ENCODE results near the gene SETD1B.

Gene SETD1B

GRCh38 chr12:121800694-121801594 lies 2.9 kb upstream of the SETD1B start:
- peaks cover 5% of the 10 kb centered on the region for H3K79me1 ChIP-seq (ENCODE audit: low read length)
- H3K36me3 ChIP-seq (ENCODE audit: control insufficient read depth, insufficient read depth, low read length): no peaks in the 10 kb centered on the region
- peak overlapping the region; percentile 100 for H3K4ac ChIP-seq (ENCODE audit: low read depth, low read length)
- H3K4me2 ChIP-seq (ENCODE audit: low read length): peak overlapping the region; percentile 90
- no CpG with 5 or more reads among the region's 86 CpGs for WGBS (ENCODE audit: extremely low coverage, insufficient coverage, low lambda C conversion rate)
- H3K79me2 ChIP-seq (ENCODE audit: control insufficient read depth, insufficient read depth, low read length): peaks cover 53% of the 10 kb centered on the region
- H3K23ac ChIP-seq (ENCODE audit: low read length): peak overlapping the region; percentile 74
- H4K5ac ChIP-seq (ENCODE audit: low read length): no peak overlapping the region
- H3K27ac ChIP-seq (ENCODE audit: low read depth, low read length): peak overlapping the region; percentile 100
- peak overlapping the region; percentile 91 for H2BK5ac ChIP-seq (ENCODE audit: low read length)
- peak overlapping the region; percentile 98 for H2BK120ac ChIP-seq (ENCODE audit: low read depth, low read length)
- H2AK5ac ChIP-seq (ENCODE audit: low read length): peak overlapping the region; percentile 54
- peak overlapping the region; percentile 98 for H4K8ac ChIP-seq (ENCODE audit: low read depth, low read length)
- peak overlapping the region; percentile 99 for H3K9ac ChIP-seq (ENCODE audit: low read length)
- peak; percentile 83 for DNase-seq
- H3K56ac ChIP-seq (ENCODE audit: low read length): peak overlapping the region; percentile 97
- H3K18ac ChIP-seq (ENCODE audit: low read length): peak overlapping the region; percentile 100
- H2BK15ac ChIP-seq (replicated peaks; ENCODE audit: low read depth): peak overlapping the region; percentile 75
- H3K4me1 ChIP-seq (ENCODE audit: control insufficient read depth, low read depth, low read length): peaks cover 14% of the 10 kb centered on the region
- peak overlapping the region; percentile 79 for H3K4me3 ChIP-seq (ENCODE audit: low read length)
- H3K27me3 ChIP-seq (ENCODE audit: insufficient read depth, low read length, poor library complexity): no peaks in the 10 kb centered on the region

- Histone ChIP-seq H3K4me1 (ENCODE audit: control insufficient read depth, low read depth, low read length) (peaks cover 14% of the 10 kb centered on the region), H2BK5ac (ENCODE audit: low read length) (peak overlapping the region; percentile 91), H3K79me1 (ENCODE audit: low read length) (peaks cover 1% of the 10 kb centered on the region)
Measured at GRCh38 chr12:121801595-121802484, 2.0 kb upstream of the SETD1B start.

GRCh38 chr12:121802485-121802842 lies 1.3 kb upstream of the SETD1B start:
- WGBS (ENCODE audit: extremely low coverage, insufficient coverage, low lambda C conversion rate): no CpG with 5 or more reads among the region's 1 CpG
- peaks cover 58% of the 10 kb centered on the region for H3K79me2 ChIP-seq (ENCODE audit: control insufficient read depth, insufficient read depth, low read length)
- peak overlapping the region; percentile 87 for H3K4me3 ChIP-seq (ENCODE audit: low read length)
- peak overlapping the region; percentile 93 for H3K4me2 ChIP-seq (ENCODE audit: low read length)
- peak overlapping the region; percentile 90 for H3K27ac ChIP-seq (ENCODE audit: low read depth, low read length)
- H4K5ac ChIP-seq (ENCODE audit: low read length): no peak overlapping the region
- H3K4ac ChIP-seq (ENCODE audit: low read depth, low read length): no peak overlapping the region
- H3K79me1 ChIP-seq (ENCODE audit: low read length): peaks cover 4% of the 10 kb centered on the region
- DNase-seq: no peak
- peak overlapping the region; percentile 94 for H3K56ac ChIP-seq (ENCODE audit: low read length)
- no peak overlapping the region for H4K8ac ChIP-seq (ENCODE audit: low read depth, low read length)
- H3K18ac ChIP-seq (ENCODE audit: low read length): no peak overlapping the region
- no peak overlapping the region for H2AK5ac ChIP-seq (ENCODE audit: low read length)
- peak overlapping the region; percentile 99 for H3K9ac ChIP-seq (ENCODE audit: low read length)
- peaks cover 11% of the 10 kb centered on the region for H3K4me1 ChIP-seq (ENCODE audit: control insufficient read depth, low read depth, low read length)
- H2BK120ac ChIP-seq (ENCODE audit: low read depth, low read length): no peak overlapping the region
- H3K36me3 ChIP-seq (ENCODE audit: control insufficient read depth, insufficient read depth, low read length): no peaks in the 10 kb centered on the region
- H3K23ac ChIP-seq (ENCODE audit: low read length): no peak overlapping the region
- no peak overlapping the region for H2BK15ac ChIP-seq (replicated peaks; ENCODE audit: low read depth)
- peak overlapping the region; percentile 94 for H2BK5ac ChIP-seq (ENCODE audit: low read length)
- no peaks in the 10 kb centered on the region for H3K27me3 ChIP-seq (ENCODE audit: insufficient read depth, low read length, poor library complexity)

More at GRCh38 chr12:121801595-121802484, 2.0 kb upstream of the SETD1B start:
- no peak overlapping the region for H2BK15ac ChIP-seq (replicated peaks; ENCODE audit: low read depth)
- peak overlapping the region; percentile 100 for H3K18ac ChIP-seq (ENCODE audit: low read length)
- peak overlapping the region; percentile 97 for H3K56ac ChIP-seq (ENCODE audit: low read length)
- H3K4ac ChIP-seq (ENCODE audit: low read depth, low read length): peak overlapping the region; percentile 100
- no peaks in the 10 kb centered on the region for H3K27me3 ChIP-seq (ENCODE audit: insufficient read depth, low read length, poor library complexity)
- H3K79me2 ChIP-seq (ENCODE audit: control insufficient read depth, insufficient read depth, low read length): peaks cover 58% of the 10 kb centered on the region
- no CpG with 5 or more reads among the region's 18 CpGs for WGBS (ENCODE audit: extremely low coverage, insufficient coverage, low lambda C conversion rate)
- peak overlapping the region; percentile 100 for H3K27ac ChIP-seq (ENCODE audit: low read depth, low read length)
- peak overlapping the region; percentile 83 for H2AK5ac ChIP-seq (ENCODE audit: low read length)
- no peaks in the 10 kb centered on the region for H3K36me3 ChIP-seq (ENCODE audit: control insufficient read depth, insufficient read depth, low read length)
- no peak overlapping the region for H4K8ac ChIP-seq (ENCODE audit: low read depth, low read length)
- H3K9ac ChIP-seq (ENCODE audit: low read length): peak overlapping the region; percentile 99
- H3K23ac ChIP-seq (ENCODE audit: low read length): peak overlapping the region; percentile 94
- H3K4me2 ChIP-seq (ENCODE audit: low read length): peak overlapping the region; percentile 90
- peak overlapping the region; percentile 98 for H2BK120ac ChIP-seq (ENCODE audit: low read depth, low read length)
- peak overlapping the region; percentile 94 for H4K5ac ChIP-seq (ENCODE audit: low read length)
- peak; percentile 65 for DNase-seq
- peak overlapping the region; percentile 79 for H3K4me3 ChIP-seq (ENCODE audit: low read length)

GRCh38 chr12:121802843-121803698 lies 738 bp upstream of the SETD1B start:
- no peak overlapping the region for H4K5ac ChIP-seq (ENCODE audit: low read length)
- H4K8ac ChIP-seq (ENCODE audit: low read depth, low read length): peak overlapping the region; percentile 93
- H3K79me1 ChIP-seq (ENCODE audit: low read length): peaks cover 5% of the 10 kb centered on the region
- peak overlapping the region; percentile 97 for H3K18ac ChIP-seq (ENCODE audit: low read length)
- H2BK15ac ChIP-seq (replicated peaks; ENCODE audit: low read depth): no peak overlapping the region
- peak overlapping the region; percentile 94 for H3K56ac ChIP-seq (ENCODE audit: low read length)
- H3K4me2 ChIP-seq (ENCODE audit: low read length): peak overlapping the region; percentile 95
- peak; percentile 97 for DNase-seq
- WGBS (ENCODE audit: extremely low coverage, insufficient coverage, low lambda C conversion rate): no CpG with 5 or more reads among the region's 65 CpGs
- peak overlapping the region; percentile 99 for H3K4ac ChIP-seq (ENCODE audit: low read depth, low read length)
- no peaks in the 10 kb centered on the region for H3K27me3 ChIP-seq (ENCODE audit: insufficient read depth, low read length, poor library complexity)
- H3K79me2 ChIP-seq (ENCODE audit: control insufficient read depth, insufficient read depth, low read length): peaks cover 54% of the 10 kb centered on the region
- peaks cover 5% of the 10 kb centered on the region for H3K4me1 ChIP-seq (ENCODE audit: control insufficient read depth, low read depth, low read length)
- H3K4me3 ChIP-seq (ENCODE audit: low read length): peak overlapping the region; percentile 87
- H3K27ac ChIP-seq (ENCODE audit: low read depth, low read length): peak overlapping the region; percentile 90
- H3K23ac ChIP-seq (ENCODE audit: low read length): peak overlapping the region; percentile 29
- H2AK5ac ChIP-seq (ENCODE audit: low read length): no peak overlapping the region
- H3K9ac ChIP-seq (ENCODE audit: low read length): peak overlapping the region; percentile 99
- H3K36me3 ChIP-seq (ENCODE audit: control insufficient read depth, insufficient read depth, low read length): no peaks in the 10 kb centered on the region
- H2BK5ac ChIP-seq (ENCODE audit: low read length): peak overlapping the region; percentile 94
- H2BK120ac ChIP-seq (ENCODE audit: low read depth, low read length): peak overlapping the region; percentile 93

All from mesendoderm (in vitro differentiated cells).